ENCODE results near the gene GJB1.
"Not testable (repeated sequence)": the region's sequence is repeated elsewhere in the genome, so short reads cannot be mapped to it uniquely, and the experiment has no call there.

GJB1 gene

GRCh38 chrX:71256051-71256450 is 33.0 kb downstream of the GJB1 start:
- DNase-seq (ENCODE audit: low read depth): no peak

- DNase-seq (ENCODE audit: low read depth): no peak
These were observed 33.8 kb downstream of the GJB1 start for GRCh38 chrX:71256856-71257255.

- DNase-seq (ENCODE audit: low read depth): not testable (repeated sequence)
These were observed 45.6 kb downstream of the GJB1 start for GRCh38 chrX:71268624-71269023.

GRCh38 chrX:71269801-71270395 is 46.9 kb downstream of the GJB1 start:
- no peak for DNase-seq (ENCODE audit: low read depth)

GRCh38 chrX:71272313-71272712 is 49.3 kb downstream of the GJB1 start:
- DNase-seq (ENCODE audit: low read depth): not testable (repeated sequence)

Data from T follicular helper cell (primary cell).